HepG2 (cell line): Measurements from ENCODE around the gene SEC61A2. TPM values are rescaled to one million over a fixed set of nuclear protein-coding genes. Genes with fewer than 3 reads are reported as not detected.

Source experiments
- AHDC1 ChIP-seq: sonication (generic); formaldehyde crosslinking; IDR thresholded peaks from 2 replicates; pipeline ENCODE4 v1.5.1; 2020; ENCODE audit warnings: mild to moderate bottlenecking, missing genetic modification reagents, borderline replicate concordance
- CENPT ChIP-seq: sonication (generic); formaldehyde crosslinking; IDR thresholded peaks from 2 replicates; pipeline ENCODE4 v1.8.0; 2022; ENCODE audit warnings: low read depth, mild to moderate bottlenecking, moderate library complexity, missing genetic modification reagents
- FOXP1 ChIP-seq, 2 experiments: fragments of 450-650 bp in 1 of 2; IDR thresholded peaks; 2 replicates each; pipeline ENCODE4 v1.6.1; 2017 to 2018; ENCODE audit warnings: antibody characterized with exemption in 1 of 2
- GATAD2A ChIP-seq: IDR thresholded peaks from 2 replicates; pipeline ENCODE4 v1.6.1; 2016
- GFI1 ChIP-seq: sonication (generic); formaldehyde crosslinking; IDR thresholded peaks from 2 replicates; pipeline ENCODE4 v1.5.0; 2020; ENCODE audit warnings: missing genetic modification reagents, mild to moderate bottlenecking, borderline replicate concordance
- GPN1 ChIP-seq: sonication (generic); formaldehyde crosslinking; IDR thresholded peaks from 2 replicates; pipeline ENCODE4 v1.5.1; 2020; ENCODE audit warnings: missing genetic modification reagents, borderline replicate concordance
- HMG20B ChIP-seq: conservative IDR thresholded peaks from 2 replicates; pipeline ENCODE4 v1.6.1; 2016; ENCODE audit warnings: missing genetic modification reagents, missing compliant biosample characterization
- HMGA1 ChIP-seq: sonication (generic); formaldehyde crosslinking; conservative IDR thresholded peaks from 2 replicates; pipeline ENCODE4 v1.4.0; 2020; ENCODE audit warnings: missing genetic modification reagents
- JDP2 ChIP-seq: sonication (generic); formaldehyde crosslinking; IDR thresholded peaks from 2 replicates; pipeline ENCODE4 v1.8.1; 2022; ENCODE audit warnings: missing genetic modification reagents, borderline replicate concordance
- RBM39 ChIP-seq: fragments of 200-400 bp; formaldehyde crosslinking; IDR thresholded peaks from one replicate; pipeline ENCODE4 v1.6.1; 2018; ENCODE audit warnings: antibody characterized with exemption, mild to moderate bottlenecking, low read depth, low read length; ENCODE audit not compliant: poor library complexity, severe bottlenecking
- RXRA ChIP-seq: sonication (generic); formaldehyde crosslinking; IDR thresholded peaks from 2 replicates; pipeline ENCODE4 v1.5.1; 2020; ENCODE audit warnings: missing genetic modification reagents
- TEAD2 ChIP-seq: sonication (generic); formaldehyde crosslinking; IDR thresholded peaks from 2 replicates; pipeline ENCODE4 v1.9.0; 2021; ENCODE audit warnings: missing genetic modification reagents
- ZBTB46 ChIP-seq: sonication (generic); formaldehyde crosslinking; IDR thresholded peaks from 2 replicates; pipeline ENCODE4 v1.4.0; 2020; ENCODE audit warnings: mild to moderate bottlenecking, missing genetic modification reagents, borderline replicate concordance
- ZFP36 ChIP-seq: fragments of 150-350 bp; IDR thresholded peaks from 2 replicates; pipeline ENCODE4 v1.6.1; 2018; ENCODE audit warnings: borderline replicate concordance, low read length, low read depth; ENCODE audit not compliant: partially characterized antibody
- ZNF292 ChIP-seq: sonication (generic); formaldehyde crosslinking; IDR thresholded peaks from 2 replicates; pipeline ENCODE4 v1.8.1; 2022; ENCODE audit warnings: mild to moderate bottlenecking, low read depth, missing genetic modification reagents, borderline replicate concordance
- ZNF33A ChIP-seq: sonication (generic); formaldehyde crosslinking; IDR thresholded peaks from 2 replicates; pipeline ENCODE4 v1.5.1; 2020; ENCODE audit warnings: missing genetic modification reagents, mild to moderate bottlenecking, moderate library complexity, borderline replicate concordance
- ZNF484 ChIP-seq: sonication (generic); formaldehyde crosslinking; IDR thresholded peaks from 2 replicates; pipeline ENCODE4 v1.5.1; 2020; ENCODE audit warnings: mild to moderate bottlenecking, low read depth, missing genetic modification reagents, borderline replicate concordance
- ZSCAN25 ChIP-seq: sonication (generic); formaldehyde crosslinking; IDR thresholded peaks from 2 replicates; pipeline ENCODE4 v1.8.0; 2022; ENCODE audit warnings: mild to moderate bottlenecking, missing genetic modification reagents
- polyA plus RNA-seq, 8 experiments: library from polyadenylated mRNA; depleted of rRNA in 3 of 8; stranded (reverse) in 7 of 8; unstranded in 1 of 8; fragments of >200 nt; fragmentation: Illumina TruSeq in 4 of 8; extraction: Trizol in 4 of 8; gene quantifications; 2 replicates each; pipeline versions ENCODE4 v1.2.1 to v1.2.3, GENCODE V29; 2011 to 2016; ENCODE audit warnings: low read depth in 4 of 8, missing spikeins in 1 of 8, mixed read lengths in 1 of 8; ENCODE audit not compliant: insufficient read depth in 1 of 8
- total RNA-seq, 5 experiments: library from RNA; depleted of rRNA; stranded (reverse); fragments of >200 nt; fragmentation: Illumina TruSeq; extraction: Trizol; gene quantifications; 2 replicates each; pipeline ENCODE4 v1.2.3, GENCODE V29; 2016; ENCODE audit warnings: low read depth in 1 of 5
- TF ChIP-seq, protein P1 (sequence below): sonication (generic); formaldehyde crosslinking; IDR thresholded peaks from 2 replicates; pipeline ENCODE4 v1.4.0; 2020; ENCODE audit warnings: missing genetic modification reagents
- TF ChIP-seq, protein P2 (sequence below): IDR thresholded peaks from 2 replicates; pipeline ENCODE4 v1.6.1; 2016; ENCODE audit warnings: missing genetic modification reagents, missing compliant biosample characterization

Gene SEC61A2
- total and polyA plus RNA-seq, 2 of the 13 experiments (the other 11 are each of a cell fraction or from before 2014, with no cell fraction given): 5.5 to 7.4 TPM

DNA sequence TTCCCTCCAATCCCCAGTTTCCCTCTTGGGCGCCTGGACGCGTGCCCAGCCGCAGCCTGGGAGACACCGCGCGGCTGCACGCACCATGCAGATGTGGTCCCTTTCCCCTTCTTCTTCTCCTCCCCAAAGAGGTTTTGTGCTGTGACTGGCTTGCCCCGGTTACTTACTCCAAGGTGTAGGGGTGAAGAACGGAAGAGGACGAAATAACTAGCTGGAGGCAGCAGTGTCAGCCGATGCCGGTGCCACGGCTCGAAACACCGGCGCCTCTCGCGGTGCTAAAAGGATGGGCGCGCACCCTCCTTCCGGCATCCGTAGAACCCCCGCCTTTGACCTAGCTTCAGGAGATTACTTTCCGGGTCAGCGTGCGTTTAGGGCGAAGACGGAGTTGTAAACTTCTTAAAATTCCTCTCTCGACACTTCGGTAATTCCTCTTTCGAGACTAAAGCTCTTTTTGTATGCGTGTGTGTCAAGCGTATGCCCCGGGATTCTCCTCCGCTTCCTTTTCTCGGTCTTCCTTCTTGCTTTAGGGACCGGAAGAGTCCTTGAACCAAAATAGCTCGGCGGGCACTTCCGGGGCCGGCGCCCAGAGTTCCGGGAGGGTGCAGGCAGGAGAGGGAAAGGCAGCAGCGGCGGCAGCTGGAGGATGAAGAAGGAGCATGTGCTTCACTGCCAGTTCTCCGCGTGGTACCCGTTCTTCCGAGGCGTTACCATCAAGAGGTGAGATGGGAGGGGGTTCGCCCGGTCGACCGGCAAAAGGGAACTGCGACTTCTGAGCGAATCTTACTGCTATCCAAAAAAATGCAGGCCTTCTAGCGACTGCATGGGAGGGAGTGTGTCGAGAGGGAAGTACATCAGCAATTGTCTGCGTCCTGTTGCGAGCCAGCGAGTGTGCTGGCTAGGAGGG lies 66.4 kb downstream of the SEC61A2 start, which contains the start of the genes CDC123 and NUDT5 (continued):
- TF ChIP-seq ZBTB46 (CRISPR knock-in tag) (no peak), GPN1 (CRISPR knock-in tag) (no peak; the same call in 1 of the 2 replicates), AHDC1 (no peak), ZNF33A (CRISPR knock-in tag) (no peak), ZNF292 (CRISPR knock-in tag) (no peak), FOXP1 (IDR thresholded peaks at IDR 0.05) (no peak), FOXP1 (CRISPR knock-in tag; IDR thresholded peaks at IDR 0.05) (no peak; the same call in 1 of the 2 replicates), HMGA1 (CRISPR knock-in tag) (no peak), GATAD2A (0 out of 2 replicates have a peak, but pooled peaks have one; percentile 42), ZSCAN25 (CRISPR knock-in tag) (peak; percentile 57), JDP2 (CRISPR knock-in tag) (no peak), CENPT (CRISPR knock-in tag) (no peak), RXRA (CRISPR knock-in tag) (peak; percentile 14; the same call in 1 of the 2 replicates), HMG20B (CRISPR knock-in tag) (peak; percentile 52; the same call in 1 of the 2 replicates), ZNF484 (CRISPR knock-in tag) (no peak), TEAD2 (no peak), ZFP36 (no peak), GFI1 (CRISPR knock-in tag) (no peak), RBM39 (no peak)
- TF ChIP-seq, protein P1, sequence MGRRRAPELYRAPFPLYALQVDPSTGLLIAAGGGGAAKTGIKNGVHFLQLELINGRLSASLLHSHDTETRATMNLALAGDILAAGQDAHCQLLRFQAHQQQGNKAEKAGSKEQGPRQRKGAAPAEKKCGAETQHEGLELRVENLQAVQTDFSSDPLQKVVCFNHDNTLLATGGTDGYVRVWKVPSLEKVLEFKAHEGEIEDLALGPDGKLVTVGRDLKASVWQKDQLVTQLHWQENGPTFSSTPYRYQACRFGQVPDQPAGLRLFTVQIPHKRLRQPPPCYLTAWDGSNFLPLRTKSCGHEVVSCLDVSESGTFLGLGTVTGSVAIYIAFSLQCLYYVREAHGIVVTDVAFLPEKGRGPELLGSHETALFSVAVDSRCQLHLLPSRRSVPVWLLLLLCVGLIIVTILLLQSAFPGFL: no peak
- TF ChIP-seq, protein P2, sequence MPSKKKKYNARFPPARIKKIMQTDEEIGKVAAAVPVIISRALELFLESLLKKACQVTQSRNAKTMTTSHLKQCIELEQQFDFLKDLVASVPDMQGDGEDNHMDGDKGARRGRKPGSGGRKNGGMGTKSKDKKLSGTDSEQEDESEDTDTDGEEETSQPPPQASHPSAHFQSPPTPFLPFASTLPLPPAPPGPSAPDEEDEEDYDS (CRISPR knock-in tag): no peak; the same call in 1 of the 2 replicates
